Measurements from ENCODE around the gene SLC16A12.

The SLC16A12 gene

GRCh38 chr10:89518876-89519842, 16.2 kb downstream of the SLC16A12 start:
- Histone ChIP-seq H3K4me1 (ENCODE audit: control insufficient read depth in 5 of 5, insufficient read depth in 5 of 5, low read length in 5 of 5) (peaks cover 0 to 7% (median 0%) of the 10 kb centered on the region in 5 donors), H3K27me3 (ENCODE audit: control insufficient read depth in 5 of 5, insufficient read depth in 4 of 5, low read length in 5 of 5) (no peaks in the 10 kb centered on the region), H3K36me3 (ENCODE audit: control insufficient read depth in 5 of 5, insufficient read depth in 5 of 5, low read length in 5 of 5) (no peaks in the 10 kb centered on the region), H3K9ac (ENCODE audit: low read length in 5 of 5) (no peak overlapping the region), H3K9me3 (ENCODE audit: control insufficient read depth in 5 of 5, low read length in 5 of 5) (no peaks in the 10 kb centered on the region), H3K27ac (ENCODE audit: low read depth, low read length) (no peak overlapping the region), H3K4me3 (ENCODE audit: low read depth in 1 of 5, low read length in 5 of 5) (no peak overlapping the region)

- Histone ChIP-seq H3K9me3 (ENCODE audit: control insufficient read depth in 5 of 5, low read length in 5 of 5) (no peaks in the 10 kb centered on the region), H3K9ac (ENCODE audit: low read length in 5 of 5) (no peak overlapping the region), H3K4me1 (ENCODE audit: control insufficient read depth in 5 of 5, insufficient read depth in 5 of 5, low read length in 5 of 5) (peaks cover 0 to 7% (median 0%) of the 10 kb centered on the region in 5 donors), H3K36me3 (ENCODE audit: control insufficient read depth in 5 of 5, insufficient read depth in 5 of 5, low read length in 5 of 5) (no peaks in the 10 kb centered on the region), H3K4me3 (ENCODE audit: low read depth in 1 of 5, low read length in 5 of 5) (no peak overlapping the region), H3K27ac (ENCODE audit: low read depth, low read length) (no peak overlapping the region), H3K27me3 (ENCODE audit: control insufficient read depth in 5 of 5, insufficient read depth in 4 of 5, low read length in 5 of 5) (no peaks in the 10 kb centered on the region)
Measured at GRCh38 chr10:89518108-89518507, 17.3 kb downstream of the SLC16A12 start.

DNA sequence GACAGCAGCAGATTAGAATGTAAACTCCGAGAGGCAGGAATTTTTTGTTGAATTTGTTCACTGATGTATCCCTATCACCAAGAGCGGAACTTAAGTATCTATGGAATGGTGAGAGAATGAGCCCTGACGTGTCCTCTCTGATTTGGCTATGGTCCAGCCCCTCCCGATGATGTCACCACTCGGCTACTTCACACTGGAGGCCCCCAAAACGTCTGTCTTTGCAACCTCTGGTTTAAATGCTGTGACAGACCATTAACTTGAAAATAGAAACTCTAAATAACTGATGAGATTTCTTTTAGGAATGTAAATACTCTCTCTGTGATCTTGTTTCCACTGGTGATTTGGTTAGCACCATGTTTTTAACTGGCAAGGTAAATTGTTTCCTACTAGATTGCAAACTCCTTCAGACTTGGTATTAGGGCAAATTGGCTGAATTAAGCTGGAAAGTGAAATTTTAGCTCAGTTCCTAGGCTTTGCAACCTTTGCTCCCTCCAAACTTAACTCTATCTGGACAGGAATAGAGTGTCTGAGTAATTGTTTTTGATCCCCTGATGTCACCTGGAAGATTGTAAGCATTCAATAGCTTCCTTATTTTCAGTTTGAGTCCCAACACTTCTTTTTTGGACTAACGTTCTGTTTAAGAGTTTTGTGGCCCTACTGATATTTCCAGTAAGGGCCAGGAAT, 19.1 kb downstream of the SLC16A12 start:
- Histone ChIP-seq H3K4me3 (ENCODE audit: low read depth in 1 of 5, low read length in 5 of 5) (no peak overlapping the region), H3K4me1 (ENCODE audit: control insufficient read depth in 5 of 5, insufficient read depth in 5 of 5, low read length in 5 of 5) (peaks cover 0 to 7% (median 0%) of the 10 kb centered on the region in 5 donors), H3K27me3 (ENCODE audit: control insufficient read depth in 5 of 5, insufficient read depth in 4 of 5, low read length in 5 of 5) (no peaks in the 10 kb centered on the region), H3K9ac (ENCODE audit: low read length in 5 of 5) (no peak overlapping the region), H3K9me3 (ENCODE audit: control insufficient read depth in 5 of 5, low read length in 5 of 5) (no peaks in the 10 kb centered on the region), H3K27ac (ENCODE audit: low read depth, low read length) (no peak overlapping the region), H3K36me3 (ENCODE audit: control insufficient read depth in 5 of 5, insufficient read depth in 5 of 5, low read length in 5 of 5) (no peaks in the 10 kb centered on the region)

DNA sequence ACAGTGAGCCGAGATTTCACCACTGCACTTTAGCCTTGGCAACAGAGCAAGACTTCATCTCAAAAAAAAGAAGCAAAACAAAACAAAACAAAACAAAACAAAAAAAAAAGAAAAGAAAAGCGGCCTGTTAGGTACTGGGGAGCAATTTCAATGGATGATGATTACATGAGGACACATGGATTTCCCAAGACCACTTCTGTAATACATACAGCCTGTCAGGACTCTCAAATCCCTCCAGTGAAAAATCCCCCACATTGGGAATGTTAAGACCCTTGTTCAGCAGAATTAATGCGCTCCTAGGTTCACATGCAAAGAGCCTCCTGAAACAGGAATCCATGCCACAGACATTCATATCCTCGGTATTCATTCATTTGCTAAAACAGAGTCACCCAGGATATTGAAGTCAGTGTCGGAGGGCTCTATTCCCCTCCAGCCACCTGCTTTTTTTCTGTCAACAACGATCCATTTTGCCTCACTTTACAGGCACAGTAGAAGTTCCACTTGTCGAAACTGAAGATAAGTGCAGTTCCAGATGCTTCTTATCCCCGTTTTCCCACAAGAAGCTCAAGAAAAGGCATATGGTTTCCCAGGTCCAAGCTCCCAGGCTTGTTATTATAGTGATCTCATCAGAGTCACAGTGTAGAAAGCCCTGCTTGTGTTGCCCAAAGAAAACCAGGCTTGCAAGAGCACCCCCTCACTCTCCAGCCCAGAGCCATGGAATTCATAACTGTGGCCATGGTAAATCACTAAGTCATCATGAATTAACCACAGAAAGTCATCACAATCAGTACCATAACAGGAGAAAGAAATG, 20.2 kb downstream of the SLC16A12 start:
- no peak overlapping the region for H3K9ac ChIP-seq (ENCODE audit: low read length in 5 of 5)
- no peak overlapping the region for H3K4me3 ChIP-seq (ENCODE audit: low read depth in 1 of 5, low read length in 5 of 5)
- H3K27ac ChIP-seq (ENCODE audit: low read depth, low read length) = no peak overlapping the region

DNA sequence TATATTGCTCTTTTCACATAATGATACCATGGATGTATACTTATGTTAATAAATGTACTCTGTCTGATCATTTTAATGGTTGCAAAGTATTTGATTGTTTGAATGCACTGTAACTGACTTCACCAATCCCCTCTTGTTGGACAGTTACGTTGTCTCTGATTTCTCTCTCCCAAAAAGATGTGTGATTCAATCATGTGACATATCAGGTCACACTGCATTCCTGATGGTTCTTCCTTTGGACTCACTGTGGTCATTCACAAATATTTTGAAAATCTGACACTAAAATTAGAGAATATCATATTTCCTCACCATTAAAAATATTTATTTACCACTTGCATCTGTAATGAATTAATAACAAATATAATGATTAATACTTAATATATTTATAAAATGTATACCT, 22.2 kb downstream of the SLC16A12 start:
- Histone ChIP-seq H3K9me3 (ENCODE audit: control insufficient read depth in 5 of 5, low read length in 5 of 5) (peaks cover 0 to 4% (median 0%) of the 10 kb centered on the region in 5 donors), H3K4me3 (ENCODE audit: low read depth in 1 of 5, low read length in 5 of 5) (no peak overlapping the region), H3K27me3 (ENCODE audit: control insufficient read depth in 5 of 5, insufficient read depth in 4 of 5, low read length in 5 of 5) (no peaks in the 10 kb centered on the region), H3K4me1 (ENCODE audit: control insufficient read depth in 5 of 5, insufficient read depth in 5 of 5, low read length in 5 of 5) (peaks cover 0 to 6% (median 0%) of the 10 kb centered on the region in 5 donors), H3K27ac (ENCODE audit: low read depth, low read length) (no peak overlapping the region), H3K36me3 (ENCODE audit: control insufficient read depth in 5 of 5, insufficient read depth in 5 of 5, low read length in 5 of 5) (no peaks in the 10 kb centered on the region), H3K9ac (ENCODE audit: low read length in 5 of 5) (no peak overlapping the region)

More for the DNA sequence above, 20.2 kb downstream of the SLC16A12 start:
- Histone ChIP-seq H3K27me3 (ENCODE audit: control insufficient read depth in 5 of 5, insufficient read depth in 4 of 5, low read length in 5 of 5) (no peaks in the 10 kb centered on the region), H3K9me3 (ENCODE audit: control insufficient read depth in 5 of 5, low read length in 5 of 5) (peaks cover 0 to 1% (median 0%) of the 10 kb centered on the region in 5 donors), H3K36me3 (ENCODE audit: control insufficient read depth in 5 of 5, insufficient read depth in 5 of 5, low read length in 5 of 5) (no peaks in the 10 kb centered on the region), H3K4me1 (ENCODE audit: control insufficient read depth in 5 of 5, insufficient read depth in 5 of 5, low read length in 5 of 5) (peaks cover 0 to 7% (median 0%) of the 10 kb centered on the region in 5 donors)

DNA sequence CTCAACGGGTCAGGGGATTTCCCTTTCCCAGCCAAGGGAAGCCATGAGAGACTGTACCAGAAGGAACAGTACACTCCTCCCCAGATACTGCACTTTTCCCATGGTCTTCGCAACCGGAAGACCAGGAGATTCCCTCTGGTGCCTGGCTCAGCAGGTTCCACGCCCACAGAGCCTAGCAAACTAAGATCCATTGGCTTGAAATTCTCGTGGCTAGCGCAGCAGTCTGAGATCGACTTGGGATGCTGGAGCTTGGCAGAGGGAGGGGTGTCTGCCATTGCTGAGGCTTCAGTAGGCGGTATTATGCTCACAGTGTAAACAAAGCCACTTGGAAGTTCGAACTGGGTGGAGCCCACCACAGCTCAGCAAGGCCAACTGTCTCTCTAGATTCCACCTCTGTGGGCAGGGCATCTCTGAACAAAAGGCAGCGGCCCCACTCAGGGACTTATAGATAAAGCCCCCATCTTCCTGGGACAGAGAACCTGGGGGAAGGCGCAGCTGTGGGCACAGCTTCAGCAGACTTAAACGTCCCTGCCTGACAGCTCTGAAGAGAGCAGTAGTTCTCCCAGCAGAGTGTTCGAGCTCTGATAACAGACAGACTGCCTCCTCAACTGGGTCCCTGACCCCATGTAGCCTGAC, 29.6 kb downstream of the SLC16A12 start:
- Histone ChIP-seq H3K36me3 (ENCODE audit: control insufficient read depth in 5 of 5, insufficient read depth in 5 of 5, low read length in 5 of 5) (no peaks in the 10 kb centered on the region), H3K27ac (ENCODE audit: low read depth, low read length) (no peak overlapping the region), H3K4me1 (ENCODE audit: control insufficient read depth in 5 of 5, insufficient read depth in 5 of 5, low read length in 5 of 5) (peaks cover 0 to 2% (median 0%) of the 10 kb centered on the region in 5 donors), H3K9ac (ENCODE audit: low read length in 5 of 5) (no peak overlapping the region), H3K4me3 (ENCODE audit: low read depth in 1 of 5, low read length in 5 of 5) (no peak overlapping the region), H3K27me3 (ENCODE audit: control insufficient read depth in 5 of 5, insufficient read depth in 4 of 5, low read length in 5 of 5) (no peaks in the 10 kb centered on the region), H3K9me3 (ENCODE audit: control insufficient read depth in 5 of 5, low read length in 5 of 5) (peaks cover 0 to 4% (median 0%) of the 10 kb centered on the region in 5 donors)

DNA sequence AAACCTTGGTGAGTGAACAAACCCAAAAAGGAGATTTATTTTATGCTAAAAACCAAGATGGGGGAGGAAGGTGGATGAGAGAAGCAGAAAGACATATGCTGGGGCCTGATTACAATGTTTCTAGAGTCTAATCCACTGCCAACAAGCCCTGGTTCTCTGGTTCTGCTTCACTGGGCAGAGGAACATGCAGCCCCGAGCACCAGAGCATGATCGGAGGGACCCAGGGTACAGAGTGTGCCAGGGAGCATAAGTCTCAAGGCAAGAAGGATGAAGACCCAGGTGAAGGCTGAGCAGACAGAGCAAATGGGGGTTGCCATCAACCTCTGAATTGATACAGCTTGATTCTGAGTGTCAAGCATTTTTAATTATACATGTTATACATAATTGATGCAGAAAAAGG, 30.7 kb downstream of the SLC16A12 start:
- Histone ChIP-seq H3K9ac (ENCODE audit: low read length in 5 of 5) (no peak overlapping the region), H3K9me3 (ENCODE audit: control insufficient read depth in 5 of 5, low read length in 5 of 5) (no peaks in the 10 kb centered on the region), H3K27me3 (ENCODE audit: control insufficient read depth in 5 of 5, insufficient read depth in 4 of 5, low read length in 5 of 5) (no peaks in the 10 kb centered on the region), H3K4me1 (ENCODE audit: control insufficient read depth in 5 of 5, insufficient read depth in 5 of 5, low read length in 5 of 5) (peaks cover 0 to 2% (median 0%) of the 10 kb centered on the region in 5 donors), H3K27ac (ENCODE audit: low read depth, low read length) (no peak overlapping the region), H3K36me3 (ENCODE audit: control insufficient read depth in 5 of 5, insufficient read depth in 5 of 5, low read length in 5 of 5) (no peaks in the 10 kb centered on the region), H3K4me3 (ENCODE audit: low read depth in 1 of 5, low read length in 5 of 5) (no peak overlapping the region)

GRCh38 chr10:89503652-89504370, 31.6 kb downstream of the SLC16A12 start:
- H3K9me3 ChIP-seq (ENCODE audit: control insufficient read depth in 5 of 5, low read length in 5 of 5) = no peaks in the 10 kb centered on the region
- no peak overlapping the region for H3K27ac ChIP-seq (ENCODE audit: low read depth, low read length)
- no peak overlapping the region for H3K9ac ChIP-seq (ENCODE audit: low read length in 5 of 5)
- no peak overlapping the region for H3K4me3 ChIP-seq (ENCODE audit: low read depth in 1 of 5, low read length in 5 of 5)
- H3K4me1 ChIP-seq (ENCODE audit: control insufficient read depth in 5 of 5, insufficient read depth in 5 of 5, low read length in 5 of 5) = peaks cover 0 to 2% (median 0%) of the 10 kb centered on the region in 5 donors
- no peaks in the 10 kb centered on the region for H3K27me3 ChIP-seq (ENCODE audit: control insufficient read depth in 5 of 5, insufficient read depth in 4 of 5, low read length in 5 of 5)
- H3K36me3 ChIP-seq (ENCODE audit: control insufficient read depth in 5 of 5, insufficient read depth in 5 of 5, low read length in 5 of 5) = no peaks in the 10 kb centered on the region

GRCh38 chr10:89503151-89503550, 32.2 kb downstream of the SLC16A12 start:
- H3K36me3 ChIP-seq (ENCODE audit: control insufficient read depth in 5 of 5, insufficient read depth in 5 of 5, low read length in 5 of 5) = no peaks in the 10 kb centered on the region
- no peaks in the 10 kb centered on the region for H3K9me3 ChIP-seq (ENCODE audit: control insufficient read depth in 5 of 5, low read length in 5 of 5)
- H3K27ac ChIP-seq (ENCODE audit: low read depth, low read length) = no peak overlapping the region
- no peaks in the 10 kb centered on the region for H3K27me3 ChIP-seq (ENCODE audit: control insufficient read depth in 5 of 5, insufficient read depth in 4 of 5, low read length in 5 of 5)
- no peak overlapping the region for H3K9ac ChIP-seq (ENCODE audit: low read length in 5 of 5)
- H3K4me1 ChIP-seq (ENCODE audit: control insufficient read depth in 5 of 5, insufficient read depth in 5 of 5, low read length in 5 of 5) = peaks cover 0 to 2% (median 0%) of the 10 kb centered on the region in 5 donors
- H3K4me3 ChIP-seq (ENCODE audit: low read depth in 1 of 5, low read length in 5 of 5) = no peak overlapping the region
